HepG2 (cell line): ENCODE results near the gene JUND. TPM values are rescaled to one million over a fixed set of nuclear protein-coding genes. Genes with fewer than 3 reads are reported as not detected.

Experiments
- ETV5 ChIP-seq: IDR thresholded peaks from 2 replicates; pipeline ENCODE4 v1.6.1; 2018; ENCODE audit warnings: missing biosample characterization, missing genetic modification reagents, inconsistent platforms, borderline replicate concordance
- FOXK2 ChIP-seq: fragments of 450-650 bp; IDR thresholded peaks from 2 replicates; pipeline ENCODE4 v1.6.1; 2016
- GFI1 ChIP-seq: sonication (generic); formaldehyde crosslinking; IDR thresholded peaks from 2 replicates; pipeline ENCODE4 v1.5.0; 2020; ENCODE audit warnings: missing genetic modification reagents, mild to moderate bottlenecking, borderline replicate concordance
- GTF3A ChIP-seq: sonication (generic); formaldehyde crosslinking; conservative IDR thresholded peaks from 2 replicates; pipeline ENCODE4 v1.4.0; 2020; ENCODE audit warnings: mild to moderate bottlenecking, missing genetic modification reagents
- KLF16 ChIP-seq, 2 experiments: sonication (generic) in 1 of 2; formaldehyde crosslinking in 1 of 2; IDR thresholded peaks; 2 replicates each; pipeline versions ENCODE4 v1.6.1 to v1.8.0; 2016 to 2023; ENCODE audit warnings: missing genetic modification reagents in 2 of 2, missing compliant biosample characterization in 1 of 2
- MEF2D ChIP-seq: sonication (generic); formaldehyde crosslinking; IDR thresholded peaks from 2 replicates; pipeline ENCODE4 v1.5.1; 2020; ENCODE audit warnings: mild to moderate bottlenecking, missing genetic modification reagents
- NR1H2 ChIP-seq: sonication (generic); formaldehyde crosslinking; IDR thresholded peaks from 2 replicates; pipeline ENCODE4 v1.8.1; 2022; ENCODE audit warnings: low read depth, missing genetic modification reagents, borderline replicate concordance
- ZBTB34 ChIP-seq: sonication (generic); formaldehyde crosslinking; IDR thresholded peaks from 2 replicates; pipeline ENCODE4 v1.8.0; 2022; ENCODE audit warnings: mild to moderate bottlenecking, missing genetic modification reagents
- ZFP36 ChIP-seq: fragments of 150-350 bp; IDR thresholded peaks from 2 replicates; pipeline ENCODE4 v1.6.1; 2018; ENCODE audit warnings: borderline replicate concordance, low read length, low read depth; ENCODE audit not compliant: partially characterized antibody
- ZNF382 ChIP-seq: sonication (generic); formaldehyde crosslinking; IDR thresholded peaks from 2 replicates; pipeline ENCODE4 v1.5.0; 2020; ENCODE audit warnings: missing genetic modification reagents, mild to moderate bottlenecking, borderline replicate concordance
- ZNF530 ChIP-seq: sonication (generic); formaldehyde crosslinking; IDR thresholded peaks from 2 replicates; pipeline ENCODE4 v1.5.0; 2020; ENCODE audit warnings: low read depth, mild to moderate bottlenecking, missing genetic modification reagents
- ZNF75D ChIP-seq: sonication (generic); formaldehyde crosslinking; IDR thresholded peaks from 2 replicates; pipeline ENCODE4 v1.8.1; 2023; ENCODE audit warnings: missing genetic modification reagents, mild to moderate bottlenecking, borderline replicate concordance
- ZSCAN30 ChIP-seq: sonication (generic); formaldehyde crosslinking; IDR thresholded peaks from 2 replicates; pipeline ENCODE4 v1.5.0; 2020; ENCODE audit warnings: mild to moderate bottlenecking, missing genetic modification reagents
- ZSCAN31 ChIP-seq: sonication (generic); formaldehyde crosslinking; IDR thresholded peaks from 2 replicates; pipeline ENCODE4 v1.5.0; 2020; ENCODE audit warnings: low read depth, mild to moderate bottlenecking, missing genetic modification reagents
- polyA plus RNA-seq, 8 experiments: library from polyadenylated mRNA; depleted of rRNA in 3 of 8; stranded (reverse) in 7 of 8; unstranded in 1 of 8; fragments of >200 nt; fragmentation: Illumina TruSeq in 4 of 8; extraction: Trizol in 4 of 8; gene quantifications; 2 replicates each; pipeline versions ENCODE4 v1.2.1 to v1.2.3, GENCODE V29; 2011 to 2016; ENCODE audit warnings: low read depth in 4 of 8, missing spikeins in 1 of 8, mixed read lengths in 1 of 8; ENCODE audit not compliant: insufficient read depth in 1 of 8
- total RNA-seq, 5 experiments: library from RNA; depleted of rRNA; stranded (reverse); fragments of >200 nt; fragmentation: Illumina TruSeq; extraction: Trizol; gene quantifications; 2 replicates each; pipeline ENCODE4 v1.2.3, GENCODE V29; 2016; ENCODE audit warnings: low read depth in 1 of 5
- TF ChIP-seq, protein P1 (sequence below): sonication (generic); formaldehyde crosslinking; IDR thresholded peaks from one replicate; pipeline ENCODE4 v1.5.1; 2020; ENCODE audit warnings: mild to moderate bottlenecking, missing genetic modification reagents; ENCODE audit errors: not compliant biosample characterization

The JUND gene
- total and polyA plus RNA-seq, 2 of the 13 experiments (the other 11 are each of a cell fraction or from before 2014, with no cell fraction given): 41.2 to 59.8 TPM

DNA sequence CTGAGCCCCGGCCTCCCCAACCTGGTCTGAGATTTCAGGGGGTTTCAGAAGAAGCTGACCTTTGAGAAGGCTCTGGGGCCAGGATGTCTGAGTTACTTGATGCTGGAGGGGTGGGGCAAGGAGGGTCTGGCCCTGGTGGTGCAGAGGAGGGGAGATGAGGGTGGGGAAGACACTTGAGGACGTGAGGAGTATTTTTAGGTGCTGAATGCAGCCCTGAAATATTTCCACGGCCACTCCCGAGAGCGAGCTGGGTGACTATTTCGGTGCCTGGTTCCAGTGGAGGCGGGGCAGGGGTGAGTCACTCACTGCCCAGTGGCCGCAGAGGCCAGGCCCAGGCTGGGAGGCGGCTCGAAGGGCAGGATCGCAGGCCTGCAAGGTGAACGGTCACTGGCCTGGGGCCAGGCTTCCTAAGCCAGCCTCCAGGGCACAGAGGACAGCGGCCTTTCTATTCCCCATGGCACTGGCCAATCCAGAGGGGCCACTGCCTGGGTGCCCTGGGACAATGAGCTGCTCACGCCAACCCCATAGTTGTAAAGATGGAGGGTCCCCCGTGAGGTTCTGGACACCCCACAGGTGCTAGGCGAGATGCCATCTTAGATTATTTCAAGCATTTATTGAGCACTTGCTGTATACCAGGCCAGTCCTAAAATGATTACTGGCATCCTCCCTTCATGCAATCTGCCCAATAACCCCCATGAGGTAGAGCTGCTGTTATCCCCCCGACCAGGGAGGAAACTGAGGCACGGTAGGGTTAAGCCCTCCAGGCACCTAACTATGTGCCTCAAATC lies 19.7 kb upstream of the JUND start (continued):
- TF ChIP-seq ZNF382 (CRISPR knock-in tag): no peak
- no peak for TF ChIP-seq ZNF530
- no peak for TF ChIP-seq KLF16 (CRISPR knock-in tag; IDR thresholded peaks at IDR 0.05)
- no peak for TF ChIP-seq ZBTB34 (CRISPR knock-in tag)
- no peak for TF ChIP-seq ZNF75D (CRISPR knock-in tag)
- no peak for TF ChIP-seq MEF2D
- TF ChIP-seq GFI1: no peak
- TF ChIP-seq ZSCAN31 (CRISPR knock-in tag): no peak
- no peak for TF ChIP-seq ZSCAN30 (CRISPR knock-in tag)
- TF ChIP-seq FOXK2: no peak
- TF ChIP-seq ETV5: no peak; the same call in 1 of the 2 replicates
- no peak for TF ChIP-seq ZFP36
- TF ChIP-seq, protein P1, sequence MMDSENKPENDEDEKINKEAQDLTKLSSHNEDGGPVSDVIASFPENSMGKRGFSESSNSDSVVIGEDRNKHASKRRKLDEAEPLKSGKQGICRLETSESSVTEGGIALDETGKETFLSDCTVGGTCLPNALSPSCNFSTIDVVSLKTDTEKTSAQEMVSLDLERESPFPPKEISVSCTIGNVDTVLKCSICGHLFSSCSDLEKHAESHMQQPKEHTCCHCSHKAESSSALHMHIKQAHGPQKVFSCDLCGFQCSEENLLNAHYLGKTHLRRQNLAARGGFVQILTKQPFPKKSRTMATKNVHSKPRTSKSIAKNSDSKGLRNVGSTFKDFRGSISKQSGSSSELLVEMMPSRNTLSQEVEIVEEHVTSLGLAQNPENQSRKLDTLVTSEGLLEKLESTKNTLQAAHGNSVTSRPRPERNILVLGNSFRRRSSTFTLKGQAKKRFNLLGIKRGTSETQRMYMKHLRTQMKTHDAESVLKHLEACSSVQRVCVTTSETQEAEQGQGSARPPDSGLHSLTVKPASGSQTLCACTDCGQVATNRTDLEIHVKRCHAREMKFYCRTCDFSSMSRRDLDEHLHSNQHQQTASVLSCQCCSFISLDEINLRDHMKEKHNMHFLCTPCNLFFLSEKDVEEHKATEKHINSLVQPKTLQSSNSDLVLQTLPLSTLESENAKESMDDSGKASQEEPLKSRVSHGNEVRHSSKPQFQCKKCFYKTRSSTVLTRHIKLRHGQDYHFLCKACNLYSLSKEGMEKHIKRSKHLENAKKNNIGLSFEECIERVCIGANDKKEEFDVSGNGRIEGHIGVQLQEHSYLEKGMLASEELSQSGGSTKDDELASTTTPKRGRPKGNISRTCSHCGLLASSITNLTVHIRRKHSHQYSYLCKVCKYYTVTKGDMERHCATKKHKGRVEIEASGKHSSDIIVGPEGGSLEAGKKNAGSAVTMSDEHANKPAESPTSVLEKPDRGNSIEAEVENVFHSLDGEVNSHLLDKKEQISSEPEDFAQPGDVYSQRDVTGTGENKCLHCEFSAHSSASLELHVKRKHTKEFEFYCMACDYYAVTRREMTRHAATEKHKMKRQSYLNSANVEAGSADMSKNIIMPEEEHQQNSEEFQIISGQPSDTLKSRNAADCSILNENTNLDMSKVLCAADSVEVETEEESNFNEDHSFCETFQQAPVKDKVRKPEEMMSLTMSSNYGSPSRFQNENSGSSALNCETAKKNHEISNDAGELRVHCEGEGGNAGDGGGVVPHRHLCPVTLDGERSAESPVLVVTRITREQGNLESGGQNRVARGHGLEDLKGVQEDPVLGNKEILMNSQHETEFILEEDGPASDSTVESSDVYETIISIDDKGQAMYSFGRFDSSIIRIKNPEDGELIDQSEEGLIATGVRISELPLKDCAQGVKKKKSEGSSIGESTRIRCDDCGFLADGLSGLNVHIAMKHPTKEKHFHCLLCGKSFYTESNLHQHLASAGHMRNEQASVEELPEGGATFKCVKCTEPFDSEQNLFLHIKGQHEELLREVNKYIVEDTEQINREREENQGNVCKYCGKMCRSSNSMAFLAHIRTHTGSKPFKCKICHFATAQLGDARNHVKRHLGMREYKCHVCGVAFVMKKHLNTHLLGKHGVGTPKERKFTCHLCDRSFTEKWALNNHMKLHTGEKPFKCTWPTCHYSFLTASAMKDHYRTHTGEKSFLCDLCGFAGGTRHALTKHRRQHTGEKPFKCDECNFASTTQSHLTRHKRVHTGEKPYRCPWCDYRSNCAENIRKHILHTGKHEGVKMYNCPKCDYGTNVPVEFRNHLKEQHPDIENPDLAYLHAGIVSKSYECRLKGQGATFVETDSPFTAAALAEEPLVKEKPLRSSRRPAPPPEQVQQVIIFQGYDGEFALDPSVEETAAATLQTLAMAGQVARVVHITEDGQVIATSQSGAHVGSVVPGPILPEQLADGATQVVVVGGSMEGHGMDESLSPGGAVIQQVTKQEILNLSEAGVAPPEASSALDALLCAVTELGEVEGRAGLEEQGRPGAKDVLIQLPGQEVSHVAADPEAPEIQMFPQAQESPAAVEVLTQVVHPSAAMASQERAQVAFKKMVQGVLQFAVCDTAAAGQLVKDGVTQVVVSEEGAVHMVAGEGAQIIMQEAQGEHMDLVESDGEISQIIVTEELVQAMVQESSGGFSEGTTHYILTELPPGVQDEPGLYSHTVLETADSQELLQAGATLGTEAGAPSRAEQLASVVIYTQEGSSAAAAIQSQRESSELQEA: no peak
- no peak for TF ChIP-seq GTF3A (CRISPR knock-in tag)
- no peak for TF ChIP-seq NR1H2 (CRISPR knock-in tag)
